ENCODE data around the gene ESR1.
A peak's percentile ranks its signal among the peaks of the same experiment; 100 is the strongest.

ESR1 gene

DNA sequence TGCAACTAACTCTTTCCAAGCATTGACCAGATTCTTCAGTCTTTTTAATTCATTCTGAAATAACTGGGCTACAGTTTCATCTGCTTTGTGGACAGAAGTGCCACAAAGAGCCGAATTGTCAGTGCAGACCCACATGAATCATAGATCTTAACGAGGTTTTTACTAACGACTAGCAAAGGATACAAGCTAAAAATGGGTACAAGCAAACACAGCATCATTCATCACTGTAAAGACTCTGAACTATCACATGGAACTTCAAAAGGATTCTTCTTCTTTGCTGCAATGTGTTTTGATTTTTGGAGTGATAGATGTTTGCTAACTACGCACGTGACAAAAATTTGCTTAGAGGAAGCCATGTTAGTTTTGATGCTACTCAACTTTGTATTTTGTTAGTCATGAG, 227.1 kb downstream of the ESR1 start:
- H3K27me3 ChIP-seq (ENCODE audit: low read depth): no peaks in the 10 kb centered on the region
- DNase-seq (ENCODE audit: low spot score in 2 of 2): no peak
- H3K4me1 ChIP-seq: no peaks in the 10 kb centered on the region
- H3K36me3 ChIP-seq (replicated peaks): no peaks in the 10 kb centered on the region
- no peaks in the 10 kb centered on the region for H3K9me3 ChIP-seq
- in situ Hi-C loops (cut with MboI; ENCODE audit: low sequenced_read_pairs): no loop called here
- H3K4me3 ChIP-seq: no peak overlapping the region

- H3K4me1 ChIP-seq: no peaks in the 10 kb centered on the region
- no peaks in the 10 kb centered on the region; the same call in 1 of the 2 replicates for H3K27me3 ChIP-seq (ENCODE audit: low read depth)
- no peaks in the 10 kb centered on the region for H3K36me3 ChIP-seq (replicated peaks)
- H3K9me3 ChIP-seq: no peaks in the 10 kb centered on the region
- no peak for DNase-seq (ENCODE audit: low spot score in 2 of 2)
- in situ Hi-C loops (cut with MboI; ENCODE audit: low sequenced_read_pairs): no loop called here
- no peak overlapping the region for H3K4me3 ChIP-seq
These were observed 238.6 kb downstream of the ESR1 start for GRCh38 chr6:152046118-152046517.

DNA sequence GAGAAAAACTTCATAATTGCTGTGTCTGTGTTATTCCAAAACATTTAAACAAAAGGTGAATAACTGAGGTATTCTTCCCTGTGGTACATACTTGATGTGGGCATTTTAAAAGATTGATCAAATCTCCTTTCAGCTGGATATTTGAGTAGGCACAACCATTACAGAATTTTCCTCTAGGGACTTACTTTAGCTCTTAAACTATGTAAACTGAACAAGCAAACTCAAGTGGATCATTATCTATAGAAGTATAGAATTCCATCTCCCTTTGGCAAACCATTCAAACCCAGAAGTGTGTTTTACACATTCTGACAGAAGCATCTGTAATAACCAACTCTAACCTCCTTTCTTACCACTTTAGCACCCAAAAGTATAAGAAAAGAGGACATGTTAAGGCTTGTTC, 241.4 kb downstream of the ESR1 start:
- peak in 1 of 2 experiments; percentile 9 for DNase-seq (ENCODE audit: low spot score in 2 of 2)
- Histone ChIP-seq H3K36me3 (replicated peaks) (no peaks in the 10 kb centered on the region), H3K4me1 (no peaks in the 10 kb centered on the region), H3K4me3 (no peak overlapping the region), H3K9me3 (no peaks in the 10 kb centered on the region), H3K27me3 (ENCODE audit: low read depth) (no peaks in the 10 kb centered on the region; the same call in 1 of the 2 replicates)
- in situ Hi-C loops (cut with MboI; ENCODE audit: low sequenced_read_pairs): no loop called here

DNA sequence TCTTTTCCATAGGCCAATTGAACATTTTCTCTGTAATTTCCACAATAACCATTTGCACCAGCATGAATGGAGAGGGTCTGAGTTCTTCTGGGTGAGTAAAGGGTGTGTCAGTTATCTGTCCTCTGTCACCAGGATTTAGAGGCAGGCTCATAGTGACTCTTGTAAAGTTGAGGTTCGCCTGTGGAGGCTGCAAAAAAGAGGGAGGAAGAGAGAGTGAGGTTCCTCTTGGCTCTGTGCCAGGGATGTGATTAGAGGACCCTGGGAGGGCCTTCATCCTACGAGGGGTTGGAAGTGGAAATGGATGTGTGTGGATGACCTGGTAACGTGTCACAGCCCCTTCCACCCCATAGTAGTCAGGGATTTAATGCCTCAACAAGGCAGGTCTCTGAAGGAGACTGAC, 242.0 kb downstream of the ESR1 start:
- no peaks in the 10 kb centered on the region for H3K9me3 ChIP-seq
- in situ Hi-C loops (cut with MboI; ENCODE audit: low sequenced_read_pairs): no loop called here
- no peak overlapping the region for H3K4me3 ChIP-seq
- H3K4me1 ChIP-seq: no peaks in the 10 kb centered on the region
- H3K27me3 ChIP-seq (ENCODE audit: low read depth): no peaks in the 10 kb centered on the region; the same call in 1 of the 2 replicates
- no peak for DNase-seq (ENCODE audit: low spot score in 2 of 2)
- no peaks in the 10 kb centered on the region for H3K36me3 ChIP-seq (replicated peaks)

- in situ Hi-C loops (cut with MboI; ENCODE audit: low sequenced_read_pairs): no loop called here
These were observed 243.1 kb downstream of the ESR1 start for GRCh38 chr6:152050451-152051195.

DNA sequence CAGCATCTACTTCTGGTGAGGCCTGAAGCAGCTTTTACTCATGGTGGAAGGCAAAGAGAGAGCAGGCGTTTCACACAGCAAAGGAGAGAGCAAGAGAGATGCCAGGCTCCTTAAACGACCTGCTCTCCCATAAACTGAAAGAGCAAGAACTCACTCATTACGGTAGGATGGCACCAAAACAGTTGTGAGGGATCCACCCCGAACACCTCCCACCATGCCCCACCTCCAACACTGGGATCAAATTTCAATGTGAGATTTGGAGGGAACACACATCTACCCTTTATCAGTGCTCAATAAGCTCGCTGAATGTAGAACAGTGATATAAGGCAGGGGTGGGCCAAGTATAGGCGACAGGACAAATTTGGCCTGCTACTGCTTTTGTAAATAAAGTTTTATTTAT, 244.6 kb downstream of the ESR1 start:
- in situ Hi-C loops (cut with MboI; ENCODE audit: low sequenced_read_pairs): no loop called here
- Histone ChIP-seq H3K36me3 (replicated peaks) (no peaks in the 10 kb centered on the region), H3K27me3 (ENCODE audit: low read depth) (no peaks in the 10 kb centered on the region; the same call in 1 of the 2 replicates), H3K9me3 (no peaks in the 10 kb centered on the region), H3K4me1 (no peaks in the 10 kb centered on the region), H3K4me3 (no peak overlapping the region)
- no peak for DNase-seq (ENCODE audit: low spot score in 2 of 2)

More at GRCh38 chr6:152050451-152051195, 243.1 kb downstream of the ESR1 start:
- DNase-seq (ENCODE audit: low spot score in 2 of 2): no peak
- Histone ChIP-seq H3K4me3 (no peak overlapping the region), H3K4me1 (no peaks in the 10 kb centered on the region), H3K36me3 (replicated peaks) (no peaks in the 10 kb centered on the region), H3K9me3 (no peaks in the 10 kb centered on the region), H3K27me3 (ENCODE audit: low read depth) (no peaks in the 10 kb centered on the region; the same call in 1 of the 2 replicates)

GRCh38 chr6:152053332-152053731, 245.8 kb downstream of the ESR1 start:
- no peaks in the 10 kb centered on the region for H3K27me3 ChIP-seq (ENCODE audit: low read depth)
- H3K4me1 ChIP-seq: no peaks in the 10 kb centered on the region
- no peaks in the 10 kb centered on the region for H3K9me3 ChIP-seq
- DNase-seq (ENCODE audit: low spot score in 2 of 2): no peak
- in situ Hi-C loops (cut with MboI; ENCODE audit: low sequenced_read_pairs): no loop called here
- H3K36me3 ChIP-seq (replicated peaks): no peaks in the 10 kb centered on the region
- no peak overlapping the region for H3K4me3 ChIP-seq

DNA sequence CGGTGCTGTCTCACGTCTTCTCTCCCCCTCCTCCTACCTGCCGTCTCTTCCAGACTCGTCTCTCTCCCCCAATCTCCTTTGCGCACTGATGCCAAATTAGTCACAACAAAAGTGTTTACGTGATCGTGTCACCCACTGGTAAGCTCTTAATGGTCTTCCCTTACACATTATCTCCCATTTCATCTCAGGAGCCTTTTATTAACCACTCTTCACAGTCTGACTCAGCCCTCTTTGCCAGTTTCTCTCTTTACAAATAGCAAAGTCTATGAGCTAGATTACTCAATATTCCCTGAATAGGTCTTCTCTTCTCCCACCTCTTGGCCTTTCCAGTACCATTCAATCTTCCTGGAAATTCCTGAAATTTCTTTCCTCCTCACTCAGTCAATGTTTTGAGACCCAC, 247.0 kb downstream of the ESR1 start:
- in situ Hi-C loops (cut with MboI; ENCODE audit: low sequenced_read_pairs): no loop called here
- Histone ChIP-seq H3K9me3 (no peaks in the 10 kb centered on the region), H3K36me3 (replicated peaks) (no peaks in the 10 kb centered on the region), H3K4me3 (no peak overlapping the region), H3K27me3 (ENCODE audit: low read depth) (no peaks in the 10 kb centered on the region), H3K4me1 (no peaks in the 10 kb centered on the region)
- no peak for DNase-seq (ENCODE audit: low spot score in 2 of 2)

DNA sequence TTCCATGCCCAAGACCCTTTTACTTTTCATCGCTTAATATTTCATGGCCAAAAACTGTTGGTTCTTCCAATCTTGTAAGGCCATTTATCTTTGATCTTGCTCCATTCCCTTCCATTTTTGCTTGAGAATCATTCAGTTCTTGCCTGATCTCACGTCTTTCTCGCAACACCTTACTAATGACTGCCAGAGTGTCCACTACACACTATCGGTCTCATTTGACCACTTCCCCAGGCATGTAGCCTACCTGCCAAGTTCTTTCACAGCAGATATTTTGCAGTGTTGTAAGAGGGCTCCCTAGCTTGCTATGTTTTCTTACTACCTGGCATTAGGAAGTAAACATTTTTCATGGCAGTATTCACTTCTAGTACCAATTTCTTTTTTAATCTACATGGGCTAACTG, 248.0 kb downstream of the ESR1 start:
- in situ Hi-C loops (cut with MboI; ENCODE audit: low sequenced_read_pairs): no loop called here
- no peaks in the 10 kb centered on the region for H3K36me3 ChIP-seq (replicated peaks)
- H3K27me3 ChIP-seq (ENCODE audit: low read depth): no peaks in the 10 kb centered on the region
- no peak overlapping the region for H3K4me3 ChIP-seq
- H3K9me3 ChIP-seq: no peaks in the 10 kb centered on the region
- DNase-seq (ENCODE audit: low spot score in 2 of 2): no peak
- no peaks in the 10 kb centered on the region for H3K4me1 ChIP-seq

GRCh38 chr6:152057832-152058498, 250.5 kb downstream of the ESR1 start:
- no peaks in the 10 kb centered on the region for H3K36me3 ChIP-seq (replicated peaks)
- H3K9me3 ChIP-seq: no peaks in the 10 kb centered on the region
- H3K4me3 ChIP-seq: no peak overlapping the region
- DNase-seq (ENCODE audit: low spot score in 2 of 2): no peak
- in situ Hi-C loops (cut with MboI; ENCODE audit: low sequenced_read_pairs): no loop called here
- H3K27me3 ChIP-seq (ENCODE audit: low read depth): no peaks in the 10 kb centered on the region
- H3K4me1 ChIP-seq: no peaks in the 10 kb centered on the region

DNA sequence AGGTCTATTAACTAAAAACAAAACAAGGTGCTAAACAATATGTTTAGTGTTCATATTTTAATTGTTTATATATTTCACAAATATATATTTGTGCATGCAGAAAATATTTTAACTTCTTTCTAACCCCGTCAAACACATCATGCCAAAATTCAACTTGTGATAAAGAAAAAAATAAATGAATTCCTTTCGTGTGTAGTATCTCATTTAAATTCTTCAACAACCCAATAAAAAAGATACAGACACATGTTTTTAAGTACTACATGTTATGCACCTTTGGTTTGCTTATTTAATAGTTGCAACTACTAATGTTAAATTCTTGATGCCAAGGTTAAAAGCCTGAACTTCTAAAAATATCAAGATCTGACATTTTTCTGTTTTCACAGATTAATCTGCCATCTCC, 252.4 kb downstream of the ESR1 start:
- Histone ChIP-seq H3K36me3 (replicated peaks) (no peaks in the 10 kb centered on the region), H3K9me3 (no peaks in the 10 kb centered on the region), H3K27me3 (ENCODE audit: low read depth) (no peaks in the 10 kb centered on the region), H3K4me3 (no peak overlapping the region), H3K4me1 (no peaks in the 10 kb centered on the region)
- no peak for DNase-seq (ENCODE audit: low spot score in 2 of 2)
- in situ Hi-C loops (cut with MboI; ENCODE audit: low sequenced_read_pairs): no loop called here

- Histone ChIP-seq H3K4me1 (no peaks in the 10 kb centered on the region), H3K4me3 (no peak overlapping the region), H3K27me3 (ENCODE audit: low read depth) (no peaks in the 10 kb centered on the region), H3K36me3 (replicated peaks) (no peaks in the 10 kb centered on the region), H3K9me3 (no peaks in the 10 kb centered on the region)
- in situ Hi-C loops (cut with MboI; ENCODE audit: low sequenced_read_pairs): no loop called here
- DNase-seq (ENCODE audit: low spot score in 2 of 2): no peak
These were observed 255.0 kb downstream of the ESR1 start for GRCh38 chr6:152062476-152062875.

- in situ Hi-C loops (cut with MboI; ENCODE audit: low sequenced_read_pairs): no loop called here
- no peak for DNase-seq (ENCODE audit: low spot score in 2 of 2)
- H3K4me1 ChIP-seq: no peaks in the 10 kb centered on the region
- H3K4me3 ChIP-seq: no peak overlapping the region
- H3K27me3 ChIP-seq (ENCODE audit: low read depth): no peaks in the 10 kb centered on the region
- H3K36me3 ChIP-seq (replicated peaks): no peaks in the 10 kb centered on the region
- H3K9me3 ChIP-seq: no peaks in the 10 kb centered on the region
These were observed 255.9 kb downstream of the ESR1 start for GRCh38 chr6:152063170-152063921.

Data from HAP-1 (cell line).